IMR-90 (cell line): Measurements from ENCODE around the gene SF3A2. TPM values are rescaled to one million over a fixed set of nuclear protein-coding genes. Genes with fewer than 3 reads are reported as not detected.

Source experiments
- ATAC-seq: fragments of 200-7000 bp; cut with Tn5 transposase; 2 replicates; pipeline ENCODE4 v1.9.1; 2020; ENCODE audit warnings: low read depth, mild to moderate bottlenecking, moderate library complexity
- BruUV-seq: library from RNA; stranded (reverse); fragments of 400-500 nt; replicated peaks from 2 replicates; lab custom pipeline; 2021; lab: Mats Ljungman, UMichigan
- CTCF ChIA-PET: fragments of 300-600 bp; formaldehyde crosslinking; extraction: SDS; loops from one replicate; lab custom pipeline; 2021; ENCODE audit warnings: antibody characterized with exemption; lab: Yijun Ruan, JAX
- POLR2A ChIA-PET: fragments of 300-600 bp; sonication (Branson Sonifier 250); formaldehyde crosslinking; loops from one replicate; lab custom pipeline; 2022; ENCODE audit warnings: antibody characterized with exemption; ENCODE audit not compliant: unreplicated experiment; lab: Charles Lee
- DNase-seq: peaks from one replicate; pipeline ENCODE4 v3.0.0; 2013
- H2AFZ ChIP-seq: replicated peaks from 2 replicates; pipeline ENCODE3; 2013; ENCODE audit warnings: low read length, mild to moderate bottlenecking; ENCODE audit not compliant: poor library complexity
- H2AK5ac ChIP-seq: 2 replicates; pipeline ENCODE4 v1.6.1; 2013; ENCODE audit warnings: low read depth, low read length, inconsistent platforms
- H2AK9ac ChIP-seq: replicated peaks from 2 replicates; pipeline ENCODE3; 2013; ENCODE audit warnings: mild to moderate bottlenecking, low read depth, low read length, moderate library complexity; ENCODE audit not compliant: poor library complexity
- H2BK120ac ChIP-seq: 2 replicates; pipeline ENCODE4 v1.6.1; 2013; ENCODE audit warnings: low read depth, low read length, inconsistent platforms
- H2BK15ac ChIP-seq: 3 replicates; pipeline ENCODE4 v1.6.1; 2013; ENCODE audit warnings: low read depth, low read length, inconsistent platforms
- H2BK20ac ChIP-seq: 2 replicates; pipeline ENCODE4 v1.6.1; 2013; ENCODE audit warnings: low read depth, mild to moderate bottlenecking, inconsistent platforms, low read length, moderate library complexity
- H2BK5ac ChIP-seq: 2 replicates; pipeline ENCODE4 v1.6.1; 2013; ENCODE audit warnings: mild to moderate bottlenecking, low read depth, low read length, inconsistent platforms; ENCODE audit not compliant: poor library complexity, severe bottlenecking
- H3K14ac ChIP-seq: replicated peaks from 2 replicates; pipeline ENCODE4 v1.6.1; 2013; ENCODE audit warnings: low read depth, low read length, inconsistent platforms
- H3K18ac ChIP-seq: 2 replicates; pipeline ENCODE4 v1.6.1; 2013; ENCODE audit warnings: low read depth, low read length, control low read depth
- H3K23ac ChIP-seq: 2 replicates; pipeline ENCODE4 v1.6.1; 2013; ENCODE audit warnings: low read depth, low read length, inconsistent platforms
- H3K27ac ChIP-seq: 2 replicates; pipeline ENCODE4 v1.5.1; 2013; ENCODE audit warnings: mild to moderate bottlenecking, control low read depth, low read length; ENCODE audit not compliant: insufficient read depth
- H3K27me3 ChIP-seq: 2 replicates; pipeline ENCODE4 v1.6.1; 2013; ENCODE audit warnings: low read length; ENCODE audit not compliant: control insufficient read depth, insufficient read depth
- H3K36me3 ChIP-seq: 2 replicates; pipeline ENCODE4 v1.6.1; 2013; ENCODE audit warnings: low read length, mixed read lengths; ENCODE audit not compliant: control insufficient read depth, insufficient read depth
- H3K4ac ChIP-seq: 2 replicates; pipeline ENCODE4 v1.6.1; 2013; ENCODE audit warnings: low read depth, low read length, inconsistent platforms
- H3K4me1 ChIP-seq: 2 replicates; pipeline ENCODE4 v1.6.1; 2013; ENCODE audit warnings: low read length, mixed read lengths; ENCODE audit not compliant: control insufficient read depth, insufficient read depth
- H3K4me2 ChIP-seq: 2 replicates; pipeline ENCODE4 v1.6.1; 2013; ENCODE audit warnings: low read depth, mild to moderate bottlenecking, control low read depth, low read length, moderate library complexity
- H3K4me3 ChIP-seq: 2 replicates; pipeline ENCODE4 v1.5.1; 2013; ENCODE audit warnings: low read depth, mild to moderate bottlenecking, control low read depth, low read length, moderate library complexity; ENCODE audit not compliant: insufficient read depth
- H3K56ac ChIP-seq: 2 replicates; pipeline ENCODE4 v1.6.1; 2013; ENCODE audit warnings: low read length, inconsistent platforms; ENCODE audit not compliant: insufficient read depth; ENCODE audit errors: extremely low read depth
- H3K79me1 ChIP-seq, 2 experiments: 2 replicates each; pipeline ENCODE4 v1.6.1; 2013; ENCODE audit warnings: low read length in 2 of 2, inconsistent platforms in 1 of 2, low read depth in 1 of 2
- H3K9ac ChIP-seq: 2 replicates; pipeline ENCODE4 v1.6.1; 2013; ENCODE audit warnings: low read depth, low read length, control low read depth
- H3K9me1 ChIP-seq: 2 replicates; pipeline ENCODE4 v1.6.1; 2013; ENCODE audit warnings: low read length, inconsistent platforms; ENCODE audit not compliant: insufficient read depth
- H3K9me3 ChIP-seq: 2 replicates; pipeline ENCODE4 v1.6.1; 2013; ENCODE audit warnings: low read length; ENCODE audit not compliant: control insufficient read depth, insufficient read depth
- H4K20me1 ChIP-seq: 2 replicates; pipeline ENCODE4 v1.6.1; 2013; ENCODE audit warnings: low read length, inconsistent platforms; ENCODE audit not compliant: insufficient read depth
- H4K5ac ChIP-seq: 2 replicates; pipeline ENCODE4 v1.6.1; 2013; ENCODE audit warnings: mild to moderate bottlenecking, low read depth, low read length, control low read depth
- H4K8ac ChIP-seq, 2 experiments: 2 replicates each; pipeline ENCODE4 v1.6.1; 2013; ENCODE audit warnings: low read depth in 2 of 2, low read length in 2 of 2, control low read depth in 1 of 2, inconsistent platforms in 1 of 2
- H4K91ac ChIP-seq: 2 replicates; pipeline ENCODE4 v1.6.1; 2013; ENCODE audit warnings: low read depth, low read length, inconsistent platforms; ENCODE audit not compliant: insufficient read depth
- BHLHE40 ChIP-seq: fragments of 150-350 bp; IDR thresholded peaks from 2 replicates; pipeline ENCODE4 v1.6.1; 2016; ENCODE audit warnings: mild to moderate bottlenecking, low read depth, low read length
- CHD1 ChIP-seq: IDR thresholded peaks from 2 replicates; pipeline ENCODE4 v1.6.1; 2012; ENCODE audit warnings: low read depth, low read length, improper control_type of control experiment
- CTCF ChIP-seq: conservative IDR thresholded peaks from 2 replicates; pipeline ENCODE4 v1.5.1; 2012; ENCODE audit warnings: mild to moderate bottlenecking, low read depth, low read length, improper control_type of control experiment
- ELK1 ChIP-seq: fragments of 150-350 bp; IDR thresholded peaks from 2 replicates; pipeline ENCODE4 v1.6.1; 2016; ENCODE audit warnings: low read depth, mild to moderate bottlenecking, low read length, moderate library complexity, borderline replicate concordance
- FOS ChIP-seq: fragments of 150-350 bp; IDR thresholded peaks from 2 replicates; pipeline ENCODE4 v1.6.1; 2016; ENCODE audit warnings: low read depth, low read length
- MAFK ChIP-seq: IDR thresholded peaks from 2 replicates; pipeline ENCODE4 v1.6.1; 2012; ENCODE audit warnings: low read depth, low read length, improper control_type of control experiment
- MAZ ChIP-seq: IDR thresholded peaks from 2 replicates; pipeline ENCODE4 v1.6.1; 2012; ENCODE audit warnings: low read depth, mild to moderate bottlenecking, low read length, improper control_type of control experiment, moderate library complexity, borderline replicate concordance
- MXI1 ChIP-seq: IDR thresholded peaks from 2 replicates; pipeline ENCODE4 v1.6.1; 2012; ENCODE audit warnings: low read depth, mild to moderate bottlenecking, low read length, moderate library complexity, borderline replicate concordance
- NFE2L2 ChIP-seq: fragments of 150-350 bp; IDR thresholded peaks from 2 replicates; pipeline ENCODE4 v1.6.1; 2016; ENCODE audit warnings: low read depth, mild to moderate bottlenecking, low read length
- RAD21 ChIP-seq: IDR thresholded peaks from 2 replicates; pipeline ENCODE4 v1.6.1; 2012; ENCODE audit warnings: low read length, improper control_type of control experiment
- RCOR1 ChIP-seq: IDR thresholded peaks from 2 replicates; pipeline ENCODE4 v1.6.1; 2012; ENCODE audit warnings: mild to moderate bottlenecking, low read length, improper control_type of control experiment; ENCODE audit not compliant: insufficient replicate concordance
- SMC3 ChIP-seq: fragments of 150-350 bp; IDR thresholded peaks from 2 replicates; pipeline ENCODE4 v1.6.1; 2016; ENCODE audit warnings: low read depth, mild to moderate bottlenecking, antibody characterized with exemption, low read length, moderate library complexity
- USF2 ChIP-seq: fragments of 150-350 bp; IDR thresholded peaks from 2 replicates; pipeline ENCODE4 v1.6.1; 2017; ENCODE audit warnings: mild to moderate bottlenecking, antibody characterized with exemption, low read length, low read depth
- WGBS, 2 experiments: methylation state at CpG; one replicate each; pipeline versions ENCODE4 v1.1.5 to v1.1.7; 2013; ENCODE audit warnings: missing lambda C conversion rate in 2 of 2; ENCODE audit not compliant: insufficient read length in 1 of 2; ENCODE audit errors: extremely low coverage in 2 of 2; 5-methylcytosine and 5-hydroxymethylcytosine counted together
- dilution Hi-C: fragments of 300-500 bp; cut with HindIII; formaldehyde crosslinking; loops from one replicate; pipeline ENCODE4 v1.14.3; 2018; ENCODE audit warnings: low sequenced_read_pairs; ENCODE audit not compliant: unreplicated experiment
- in situ Hi-C: fragments of 300-500 bp; cut with MboI; formaldehyde crosslinking; loops from 3 replicates; pipeline ENCODE4 v1.14.3; 2019; ENCODE audit warnings: low sequenced_read_pairs, inconsistent platforms, mixed read lengths
- intact Hi-C: fragments of 100-400 bp; cut with micrococcal nuclease; formaldehyde crosslinking; loops from 2 replicates; pipeline ENCODE4 v1.10.0; 2022
- polyA plus RNA-seq, 3 experiments: library from polyadenylated mRNA; depleted of rRNA; stranded (reverse); fragments of >200 nt; gene quantifications; 2 replicates each; pipeline ENCODE4 v1.2.3, GENCODE V29; 2012; ENCODE audit warnings: low replicate concordance in 1 of 3
- total RNA-seq: library from RNA; depleted of rRNA; stranded (reverse); fragments of >200 nt; gene quantifications from 2 replicates; pipeline ENCODE4 v1.2.3, GENCODE V29; 2012

The SF3A2 gene
- total and polyA plus RNA-seq, 2 of the 4 experiments (the other 2 are of a cell fraction), result 4.8 to 34.5 TPM

- peaks cover 22% of the 10 kb centered on the region for H3K4me1 ChIP-seq
- H3K56ac ChIP-seq, result peak overlapping the region; percentile 48; the same call in 1 of the 2 replicates
- peak overlapping the region; percentile 78 to 92 for H4K8ac ChIP-seq
- H3K9me1 ChIP-seq, result peaks cover 13% of the 10 kb centered on the region
- H2AK9ac ChIP-seq, result peak overlapping the region; percentile 82
- no peaks in the 10 kb centered on the region for H3K9me3 ChIP-seq
- in situ Hi-C loops (no loop called here), intact Hi-C loops (loop anchor here (2.0 to 5.0 kb wide), 2 partner anchors 80 to 375 kb away; no protein-coding TSS in a partner anchor), dilution Hi-C loops (no loop called here)
- BruUV-seq, result no TSS peak
- peak overlapping the region; percentile 39; the same call in 1 of the 2 replicates for H3K23ac ChIP-seq
- peak overlapping the region; percentile 84 for H3K9ac ChIP-seq
- H4K91ac ChIP-seq, result peak overlapping the region; percentile 58; the same call in 1 of the 2 replicates
- peak overlapping the region; percentile 71 for H3K14ac ChIP-seq
- peaks cover 17% of the 10 kb centered on the region for H3K36me3 ChIP-seq
- peaks cover 50% of the 10 kb centered on the region for H4K20me1 ChIP-seq
- peak overlapping the region; percentile 94 for H3K4me2 ChIP-seq
- peak; percentile 25 for ATAC-seq
- WGBS, 2 experiments, result 97% methylated on average over 10 of the region's 43 CpGs; no CpG with 5 or more reads in 1 of the 2 experiments
- ChIA-PET CTCF (interaction anchor here (1.6 kb wide), 1 partner anchor 25 kb away, joined by 6 read pairs; no protein-coding TSS in a partner anchor), POLR2A (no interaction called here)
- H2BK5ac ChIP-seq, result peak overlapping the region; percentile 86
- H4K5ac ChIP-seq, result peak overlapping the region; percentile 25
- H2BK120ac ChIP-seq, result no peak overlapping the region; the same call in 1 of the 2 replicates
- H2BK20ac ChIP-seq, result no peak overlapping the region
- peak overlapping the region; percentile 67 for H3K4me3 ChIP-seq
- DNase-seq, result no peak
- peak overlapping the region; percentile 99 for H2AFZ ChIP-seq
- peak overlapping the region; percentile 82 for H3K4ac ChIP-seq
- H3K27ac ChIP-seq, result peak overlapping the region; percentile 93
- H3K27me3 ChIP-seq, result no peaks in the 10 kb centered on the region
- peak overlapping the region; percentile 97 for H2AK5ac ChIP-seq
- no peak overlapping the region for H2BK15ac ChIP-seq
- H3K79me1 ChIP-seq, result peaks cover 0 to 65% of the 10 kb centered on the region in 2 experiments; a peak in 3 of 4 replicates
- no peak overlapping the region; the same call in 1 of the 2 replicates for H3K18ac ChIP-seq
- TF ChIP-seq NFE2L2 (no peak), USF2 (no peak), SMC3 (no peak), FOS (no peak), RAD21 (no peak), CTCF (no peak), MXI1 (no peak), RCOR1 (no peak), MAZ (no peak), BHLHE40 (no peak), CHD1 (no peak), ELK1 (no peak), MAFK (no peak)
These were observed 636 bp downstream of the SF3A2 start for GRCh38 chr19:2237051-2237868.
